Epithelial cell of esophagus (primary cell): ENCODE measurements around the gene STIM1.
A peak's percentile ranks its signal among the peaks of the same experiment; 100 is the strongest.

Experiments used
- DNase-seq: peaks from one replicate; pipeline ENCODE4 v3.0.0; 2010; ENCODE audit warnings: low read depth
- H3K4me3 ChIP-seq: 2 replicates; pipeline ENCODE4 v1.5.1; 2011; ENCODE audit warnings: mild to moderate bottlenecking, low read length, control low read depth
- CTCF ChIP-seq: IDR thresholded peaks from 2 replicates; pipeline ENCODE4 v1.5.1; 2011; ENCODE audit warnings: low read depth, mild to moderate bottlenecking, low read length, control low read depth, inconsistent platforms; ENCODE audit not compliant: insufficient read depth; ENCODE audit errors: missing control alignments

STIM1 gene

GRCh38 chr11:3983101-3983500 lies 127.6 kb downstream of the STIM1 start:
- TF ChIP-seq CTCF = no peak
- no peak for DNase-seq
- no peak overlapping the region for H3K4me3 ChIP-seq

GRCh38 chr11:3984896-3985295 lies 129.4 kb downstream of the STIM1 start:
- TF ChIP-seq CTCF = peak; percentile 2
- H3K4me3 ChIP-seq = no peak overlapping the region
- no peak for DNase-seq

- no peak for DNase-seq
- TF ChIP-seq CTCF = no peak
Measured at GRCh38 chr11:3985631-3986030, 130.2 kb downstream of the STIM1 start.

GRCh38 chr11:3986301-3986700 lies 130.8 kb downstream of the STIM1 start:
- DNase-seq = no peak
- no peak overlapping the region for H3K4me3 ChIP-seq
- TF ChIP-seq CTCF = no peak

More at GRCh38 chr11:3985631-3986030, 130.2 kb downstream of the STIM1 start:
- no peak overlapping the region for H3K4me3 ChIP-seq

- TF ChIP-seq CTCF = no peak
- no peak for DNase-seq
- no peak overlapping the region for H3K4me3 ChIP-seq
Measured at GRCh38 chr11:3989276-3989920, 133.9 kb downstream of the STIM1 start.

GRCh38 chr11:3989921-3990290 lies 134.4 kb downstream of the STIM1 start:
- no peak for DNase-seq
- TF ChIP-seq CTCF = no peak
- H3K4me3 ChIP-seq = no peak overlapping the region

- DNase-seq = no peak
- TF ChIP-seq CTCF = no peak
- no peak overlapping the region for H3K4me3 ChIP-seq
Measured at GRCh38 chr11:3990406-3990805, 134.9 kb downstream of the STIM1 start.
